Measurements from ENCODE around the gene THADA.

DNA sequence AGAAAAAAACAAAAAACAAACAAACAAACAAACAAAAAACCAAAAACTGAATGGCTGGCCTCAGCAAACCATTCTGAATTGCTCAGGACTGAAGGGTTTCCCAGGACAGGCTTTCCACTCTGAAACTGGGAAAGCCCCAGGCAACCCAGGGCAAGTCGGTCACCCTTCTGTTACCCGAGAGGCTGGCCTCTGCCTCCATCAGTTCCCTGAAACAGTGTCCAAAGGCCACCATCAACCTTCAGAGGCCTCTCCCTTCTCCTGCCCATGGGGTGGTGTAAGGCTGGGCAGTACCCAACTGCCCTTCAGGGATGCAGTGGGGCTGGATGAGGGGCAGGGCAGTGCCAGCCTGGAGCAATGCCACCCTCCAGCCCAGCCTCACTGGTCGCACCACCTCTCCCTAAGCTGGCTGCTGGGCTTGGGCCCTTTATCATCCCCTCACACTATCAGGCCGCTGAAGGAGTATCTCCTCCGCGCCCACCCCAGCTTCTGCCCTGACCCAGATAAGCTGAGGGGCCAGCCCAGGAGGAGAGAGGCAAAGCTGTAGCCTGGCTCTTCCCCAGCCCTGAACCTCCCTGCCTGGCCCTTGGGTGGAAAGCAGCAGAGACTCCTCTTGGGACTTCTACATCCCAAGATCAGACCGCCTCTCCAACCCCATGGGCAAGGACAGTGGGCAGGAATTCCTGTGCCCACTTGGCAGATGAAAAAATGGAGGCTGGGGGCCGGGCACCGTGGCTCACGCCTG is 405.4 kb downstream of the THADA start:
- TF ChIP-seq, protein P1, sequence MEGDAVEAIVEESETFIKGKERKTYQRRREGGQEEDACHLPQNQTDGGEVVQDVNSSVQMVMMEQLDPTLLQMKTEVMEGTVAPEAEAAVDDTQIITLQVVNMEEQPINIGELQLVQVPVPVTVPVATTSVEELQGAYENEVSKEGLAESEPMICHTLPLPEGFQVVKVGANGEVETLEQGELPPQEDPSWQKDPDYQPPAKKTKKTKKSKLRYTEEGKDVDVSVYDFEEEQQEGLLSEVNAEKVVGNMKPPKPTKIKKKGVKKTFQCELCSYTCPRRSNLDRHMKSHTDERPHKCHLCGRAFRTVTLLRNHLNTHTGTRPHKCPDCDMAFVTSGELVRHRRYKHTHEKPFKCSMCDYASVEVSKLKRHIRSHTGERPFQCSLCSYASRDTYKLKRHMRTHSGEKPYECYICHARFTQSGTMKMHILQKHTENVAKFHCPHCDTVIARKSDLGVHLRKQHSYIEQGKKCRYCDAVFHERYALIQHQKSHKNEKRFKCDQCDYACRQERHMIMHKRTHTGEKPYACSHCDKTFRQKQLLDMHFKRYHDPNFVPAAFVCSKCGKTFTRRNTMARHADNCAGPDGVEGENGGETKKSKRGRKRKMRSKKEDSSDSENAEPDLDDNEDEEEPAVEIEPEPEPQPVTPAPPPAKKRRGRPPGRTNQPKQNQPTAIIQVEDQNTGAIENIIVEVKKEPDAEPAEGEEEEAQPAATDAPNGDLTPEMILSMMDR (IDR thresholded peaks at IDR 0.05; ENCODE audit: insufficient read depth, low read length, poor library complexity, severe bottlenecking), result no peak
- TF ChIP-seq EZH2phosphoT487 (conservative IDR thresholded peaks at IDR 0.05; ENCODE audit: low read length), result no peak
